Heart left ventricle (tissue), 13 donors: Measurements from ENCODE around the gene CACNA1C.

ENCODE experiments used
- CTCF ChIP-seq, 12 donors: fragments of 200-600 bp; sonication (generic) in 4 of 12; IDR thresholded peaks; one replicate each; pipeline versions ENCODE4 v1.5.0 to v1.8.0; 2018 to 2022; ENCODE audit warnings: antibody characterized with exemption in 12 of 12, mild to moderate bottlenecking in 5 of 12
- POLR2A ChIP-seq, 2 donors: fragments of 450-650 bp; IDR thresholded peaks; one replicate each; pipeline ENCODE4 v1.6.1; 2017; ENCODE audit warnings: antibody characterized with exemption in 2 of 2, mild to moderate bottlenecking in 2 of 2, moderate library complexity in 2 of 2
- donor health status: ischemic (EF 13 %, LVEDD 7.1; RV severe dilation, severe dysfunction).
- donor health status: DM: no; HTN: yes; CAD: no.
- donor health status: DM: no; HTN: no; CAD: no.
- donor health status: ischemic (EF 25% LVEDD 6.9; RV normal size, moderate dysfunction).
- donor health status: ischemic (EF 25% LVEDD 5.7; RV mildly dilated, moderate dysfunction).
- donor health status: ischemic (EF 35%, LVEDD 5.7; RV mildly dilated, moderate dysfunction).
- donor health status: nonischemic (EF 11% LVEDD 7.7; RV severe dilation, severe dysfunction).
- donor health status: DM: yes; HTN: yes; CAD: no.
- donor health status: PGD.
- donor health status: ischemic (EF 29% LVEDD 5.4; RV normal size, mild dysfunction).
- donor health status: nonischemic (EF 23%, LVEDD 6.1; RV moderate dilation, normal function).

GRCh38 chr12:2227360-2227759 is 174.6 kb downstream of the CACNA1C start:
- TF ChIP-seq CTCF (IDR thresholded peaks at IDR 0.05) (no peak), POLR2A (IDR thresholded peaks at IDR 0.05) (no peak)
